Measurements from ENCODE around the gene ALG8. TPM values are rescaled to one million over a fixed set of nuclear protein-coding genes. Genes with fewer than 3 reads are reported as not detected.
"Not testable (repeated sequence)": the region's sequence is repeated elsewhere in the genome, so short reads cannot be mapped to it uniquely, and the experiment has no call there.

Gene ALG8
- total RNA-seq, 4 donors from 2014 or later = 24.4 to 47.0 (median 32.6) TPM

- DNase-seq (ENCODE audit: low spot score) (peak; percentile 39), ATAC-seq (ENCODE audit: low FRiP score) (peak; percentile 96)
- TF ChIP-seq, protein P1, sequence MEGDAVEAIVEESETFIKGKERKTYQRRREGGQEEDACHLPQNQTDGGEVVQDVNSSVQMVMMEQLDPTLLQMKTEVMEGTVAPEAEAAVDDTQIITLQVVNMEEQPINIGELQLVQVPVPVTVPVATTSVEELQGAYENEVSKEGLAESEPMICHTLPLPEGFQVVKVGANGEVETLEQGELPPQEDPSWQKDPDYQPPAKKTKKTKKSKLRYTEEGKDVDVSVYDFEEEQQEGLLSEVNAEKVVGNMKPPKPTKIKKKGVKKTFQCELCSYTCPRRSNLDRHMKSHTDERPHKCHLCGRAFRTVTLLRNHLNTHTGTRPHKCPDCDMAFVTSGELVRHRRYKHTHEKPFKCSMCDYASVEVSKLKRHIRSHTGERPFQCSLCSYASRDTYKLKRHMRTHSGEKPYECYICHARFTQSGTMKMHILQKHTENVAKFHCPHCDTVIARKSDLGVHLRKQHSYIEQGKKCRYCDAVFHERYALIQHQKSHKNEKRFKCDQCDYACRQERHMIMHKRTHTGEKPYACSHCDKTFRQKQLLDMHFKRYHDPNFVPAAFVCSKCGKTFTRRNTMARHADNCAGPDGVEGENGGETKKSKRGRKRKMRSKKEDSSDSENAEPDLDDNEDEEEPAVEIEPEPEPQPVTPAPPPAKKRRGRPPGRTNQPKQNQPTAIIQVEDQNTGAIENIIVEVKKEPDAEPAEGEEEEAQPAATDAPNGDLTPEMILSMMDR (IDR thresholded peaks at IDR 0.05) = no peak
These were observed 60.0 kb downstream of the ALG8 start, which contains the start of gene NDUFC2 for GRCh38 chr11:78079232-78080083. Gene NDUFC2 (minus strand): TSS chr11:78079862. CDS start chr11:78079744, 118 bp downstream.

GRCh38 chr11:78078218-78079167, 60.9 kb downstream of the ALG8 start:
- ATAC-seq (ENCODE audit: low FRiP score) = no peak
- TF ChIP-seq, protein P1 (IDR thresholded peaks at IDR 0.05) = no peak
- DNase-seq (ENCODE audit: low spot score) = no peak

DNA sequence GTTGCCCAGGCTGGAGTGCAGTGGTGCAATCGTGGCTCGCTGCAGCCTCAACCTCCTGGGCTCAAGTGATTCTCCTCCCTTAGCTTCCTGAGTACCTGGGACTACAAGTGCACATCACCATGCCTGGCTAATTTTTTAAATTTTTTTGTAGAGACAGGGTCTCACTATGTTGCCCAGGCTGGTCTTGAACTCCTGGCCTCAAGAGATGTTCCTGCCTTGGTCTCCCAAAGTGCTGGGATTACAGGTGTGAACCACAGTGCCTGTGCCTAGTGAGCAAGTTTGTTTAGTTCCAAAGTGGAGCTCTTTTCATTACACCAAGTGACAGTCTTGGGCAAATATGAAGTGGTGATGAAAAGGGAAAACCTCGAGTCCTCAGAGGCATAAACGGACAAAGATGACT, 61.8 kb downstream of the ALG8 start:
- not testable (repeated sequence) for ATAC-seq (ENCODE audit: low FRiP score); DNase-seq (ENCODE audit: low spot score)

- TF ChIP-seq, protein P1 (IDR thresholded peaks at IDR 0.05) = no peak
- DNase-seq (ENCODE audit: low spot score) = no peak
- no peak for ATAC-seq (ENCODE audit: low FRiP score)
These were observed 62.6 kb downstream of the ALG8 start for GRCh38 chr11:78076733-78077403.

DNA sequence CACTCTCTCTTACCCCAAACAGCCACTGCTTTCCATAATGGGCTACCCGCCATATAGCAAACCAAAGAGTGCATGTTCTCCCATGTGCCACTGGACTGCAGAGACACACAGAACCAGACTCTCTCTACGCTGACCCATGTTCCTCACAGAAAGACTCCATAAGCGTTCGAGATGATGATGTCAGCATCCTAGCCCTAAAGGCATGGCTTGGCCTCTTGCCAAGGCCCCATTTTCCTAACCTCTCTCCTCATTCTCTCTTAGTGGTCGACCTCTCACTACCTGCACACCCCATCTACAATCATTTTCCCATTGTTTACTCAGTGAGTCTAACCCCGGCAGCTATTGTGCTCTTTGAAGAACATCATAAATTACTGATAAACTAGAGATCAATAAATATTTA, 64.7 kb downstream of the ALG8 start:
- DNase-seq (ENCODE audit: low spot score) (no peak), ATAC-seq (ENCODE audit: low FRiP score) (no peak)
- TF ChIP-seq, protein P1 (IDR thresholded peaks at IDR 0.05) = no peak

GRCh38 chr11:78072455-78072854, 67.0 kb downstream of the ALG8 start:
- DNase-seq (ENCODE audit: low spot score) = no peak
- no peak for ATAC-seq (ENCODE audit: low FRiP score)
- TF ChIP-seq, protein P1 (IDR thresholded peaks at IDR 0.05) = no peak

DNA sequence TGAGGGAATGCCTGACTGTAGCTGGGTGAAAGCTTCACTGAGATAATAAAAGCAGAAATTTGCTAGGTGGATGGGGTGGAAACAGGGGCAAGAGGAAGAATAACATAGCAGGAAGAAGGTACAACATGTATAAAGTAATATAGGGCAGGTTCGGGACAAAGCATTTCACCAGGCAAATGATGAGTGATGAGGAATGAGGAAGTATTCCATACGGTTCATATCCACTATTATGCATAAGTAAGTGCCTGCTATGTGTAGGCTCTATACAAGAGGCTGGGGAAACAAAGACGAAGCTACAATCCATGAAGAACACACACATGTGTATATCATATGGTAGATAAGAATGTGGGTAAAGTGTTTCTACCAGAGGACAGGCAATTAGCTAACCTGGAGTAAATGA, 67.7 kb downstream of the ALG8 start:
- ATAC-seq (ENCODE audit: low FRiP score) (no peak), DNase-seq (ENCODE audit: low spot score) (no peak)
- TF ChIP-seq, protein P1 (IDR thresholded peaks at IDR 0.05) = no peak
